ENCODE measurements around the gene HSD17B3. TPM values are rescaled to one million over a fixed set of nuclear protein-coding genes. Genes with fewer than 3 reads are reported as not detected.
"Not testable (repeated sequence)": the region's sequence is repeated elsewhere in the genome, so short reads cannot be mapped to it uniquely, and the experiment has no call there.

Gene HSD17B3
- total RNA-seq, 1 experiment from 2014 or later: 2.4 TPM

GRCh38 chr9:96214635-96215034, 87.3 kb downstream of the HSD17B3 start:
- DNase-seq (ENCODE audit: low read depth): no peak
- in situ Hi-C loops (cut with HindIII; ENCODE audit: low pct_unique_long_range_greater_than_20kb, low sequenced_read_pairs): no loop called here

- peak; percentile 10 for DNase-seq (ENCODE audit: low read depth)
- in situ Hi-C loops (cut with HindIII; ENCODE audit: low pct_unique_long_range_greater_than_20kb, low sequenced_read_pairs): no loop called here
Measured at GRCh38 chr9:96209407-96210271, 92.3 kb downstream of the HSD17B3 start.

GRCh38 chr9:96206156-96206751, 95.7 kb downstream of the HSD17B3 start:
- DNase-seq (ENCODE audit: low read depth): no peak
- in situ Hi-C loops (cut with HindIII; ENCODE audit: low pct_unique_long_range_greater_than_20kb, low sequenced_read_pairs): no loop called here

- DNase-seq (ENCODE audit: low read depth): no peak
- in situ Hi-C loops (cut with HindIII; ENCODE audit: low pct_unique_long_range_greater_than_20kb, low sequenced_read_pairs): no loop called here
Measured at GRCh38 chr9:96204853-96205252, 97.1 kb downstream of the HSD17B3 start.

- DNase-seq (ENCODE audit: low read depth): no peak
- in situ Hi-C loops (cut with HindIII; ENCODE audit: low pct_unique_long_range_greater_than_20kb, low sequenced_read_pairs): no loop called here
Measured at GRCh38 chr9:96203867-96204501, 98.0 kb downstream of the HSD17B3 start.

GRCh38 chr9:96202971-96203780, 98.8 kb downstream of the HSD17B3 start:
- in situ Hi-C loops (cut with HindIII; ENCODE audit: low pct_unique_long_range_greater_than_20kb, low sequenced_read_pairs): no loop called here

GRCh38 chr9:96201140-96201539, 100.8 kb downstream of the HSD17B3 start:
- in situ Hi-C loops (cut with HindIII; ENCODE audit: low pct_unique_long_range_greater_than_20kb, low sequenced_read_pairs): no loop called here
- DNase-seq (ENCODE audit: low read depth): no peak

More at GRCh38 chr9:96202971-96203780, 98.8 kb downstream of the HSD17B3 start:
- DNase-seq (ENCODE audit: low read depth): no peak

- no peak for DNase-seq (ENCODE audit: low read depth)
- in situ Hi-C loops (cut with HindIII; ENCODE audit: low pct_unique_long_range_greater_than_20kb, low sequenced_read_pairs): no loop called here
Measured at GRCh38 chr9:96199006-96199405, 103.0 kb downstream of the HSD17B3 start.

- DNase-seq (ENCODE audit: low read depth): no peak
- in situ Hi-C loops (cut with HindIII; ENCODE audit: low pct_unique_long_range_greater_than_20kb, low sequenced_read_pairs): no loop called here
Measured at GRCh38 chr9:96195541-96195940, 106.4 kb downstream of the HSD17B3 start.

- DNase-seq (ENCODE audit: low read depth): no peak
- in situ Hi-C loops (cut with HindIII; ENCODE audit: low pct_unique_long_range_greater_than_20kb, low sequenced_read_pairs): no loop called here
Measured at GRCh38 chr9:96193236-96193755, 108.7 kb downstream of the HSD17B3 start.

GRCh38 chr9:96192710-96193109, 109.3 kb downstream of the HSD17B3 start:
- in situ Hi-C loops (cut with HindIII; ENCODE audit: low pct_unique_long_range_greater_than_20kb, low sequenced_read_pairs): no loop called here
- no peak for DNase-seq (ENCODE audit: low read depth)

- no peak for DNase-seq (ENCODE audit: low read depth)
- in situ Hi-C loops (cut with HindIII; ENCODE audit: low pct_unique_long_range_greater_than_20kb, low sequenced_read_pairs): no loop called here
Measured at GRCh38 chr9:96189995-96190394, 112.0 kb downstream of the HSD17B3 start.

GRCh38 chr9:96189581-96189980, 112.4 kb downstream of the HSD17B3 start:
- in situ Hi-C loops (cut with HindIII; ENCODE audit: low pct_unique_long_range_greater_than_20kb, low sequenced_read_pairs); DNase-seq (ENCODE audit: low read depth): not testable (repeated sequence)

- DNase-seq (ENCODE audit: low read depth): no peak
- in situ Hi-C loops (cut with HindIII; ENCODE audit: low pct_unique_long_range_greater_than_20kb, low sequenced_read_pairs): no loop called here
Measured at GRCh38 chr9:96188571-96188970, 113.4 kb downstream of the HSD17B3 start.

GRCh38 chr9:96187151-96187555, 114.8 kb downstream of the HSD17B3 start:
- in situ Hi-C loops (cut with HindIII; ENCODE audit: low pct_unique_long_range_greater_than_20kb, low sequenced_read_pairs): no loop called here

GRCh38 chr9:96186591-96187011, 115.4 kb downstream of the HSD17B3 start:
- in situ Hi-C loops (cut with HindIII; ENCODE audit: low pct_unique_long_range_greater_than_20kb, low sequenced_read_pairs): no loop called here
- no peak for DNase-seq (ENCODE audit: low read depth)

More at GRCh38 chr9:96187151-96187555, 114.8 kb downstream of the HSD17B3 start:
- DNase-seq (ENCODE audit: low read depth): no peak

GRCh38 chr9:96185518-96186156, 116.3 kb downstream of the HSD17B3 start:
- in situ Hi-C loops (cut with HindIII; ENCODE audit: low pct_unique_long_range_greater_than_20kb, low sequenced_read_pairs): no loop called here
- DNase-seq (ENCODE audit: low read depth): no peak

All from Caki2 (cell line).